ENCODE results near the gene LYZL2.

DNA sequence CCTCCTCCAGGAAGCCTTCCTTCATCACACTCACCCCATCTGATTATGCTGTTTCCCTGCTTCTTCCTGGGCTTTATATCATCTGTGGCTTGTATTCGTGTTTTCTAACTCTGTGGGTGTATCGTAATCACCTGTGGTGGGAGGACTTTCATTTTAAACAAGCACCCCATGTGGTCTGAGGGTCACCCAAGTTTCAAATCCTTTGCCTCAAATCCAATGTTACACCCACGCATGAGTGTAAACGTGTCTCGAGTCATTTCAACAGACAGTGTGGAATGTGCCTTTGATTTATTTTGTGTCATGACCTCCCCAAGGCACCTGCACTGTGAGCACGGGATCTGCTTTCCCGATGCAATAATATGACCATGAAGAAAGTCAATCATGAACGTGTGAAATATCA lies 17.5 kb upstream of the LYZL2 start:
- no peak for TF ChIP-seq POLR2A (IDR thresholded peaks at IDR 0.05)
- TF ChIP-seq, protein P1, sequence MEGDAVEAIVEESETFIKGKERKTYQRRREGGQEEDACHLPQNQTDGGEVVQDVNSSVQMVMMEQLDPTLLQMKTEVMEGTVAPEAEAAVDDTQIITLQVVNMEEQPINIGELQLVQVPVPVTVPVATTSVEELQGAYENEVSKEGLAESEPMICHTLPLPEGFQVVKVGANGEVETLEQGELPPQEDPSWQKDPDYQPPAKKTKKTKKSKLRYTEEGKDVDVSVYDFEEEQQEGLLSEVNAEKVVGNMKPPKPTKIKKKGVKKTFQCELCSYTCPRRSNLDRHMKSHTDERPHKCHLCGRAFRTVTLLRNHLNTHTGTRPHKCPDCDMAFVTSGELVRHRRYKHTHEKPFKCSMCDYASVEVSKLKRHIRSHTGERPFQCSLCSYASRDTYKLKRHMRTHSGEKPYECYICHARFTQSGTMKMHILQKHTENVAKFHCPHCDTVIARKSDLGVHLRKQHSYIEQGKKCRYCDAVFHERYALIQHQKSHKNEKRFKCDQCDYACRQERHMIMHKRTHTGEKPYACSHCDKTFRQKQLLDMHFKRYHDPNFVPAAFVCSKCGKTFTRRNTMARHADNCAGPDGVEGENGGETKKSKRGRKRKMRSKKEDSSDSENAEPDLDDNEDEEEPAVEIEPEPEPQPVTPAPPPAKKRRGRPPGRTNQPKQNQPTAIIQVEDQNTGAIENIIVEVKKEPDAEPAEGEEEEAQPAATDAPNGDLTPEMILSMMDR (IDR thresholded peaks at IDR 0.05) = no peak

All from sigmoid colon (tissue), 3 donors.